Renal cortex interstitium (tissue), 11 donors: ENCODE data around the gene URB2. TPM values are rescaled to one million over a fixed set of nuclear protein-coding genes. Genes with fewer than 3 reads are reported as not detected.
A peak's percentile ranks its signal among the peaks of the same experiment; 100 is the strongest.
"Not testable (repeated sequence)": the region's sequence is repeated elsewhere in the genome, so short reads cannot be mapped to it uniquely, and the experiment has no call there.

ENCODE experiments used
- DNase-seq, 11 donors: peaks; one replicate each; pipeline ENCODE4 v3.0.0-alpha.2; 2013; ENCODE audit warnings: low read depth in 9 of 11, low spot score in 4 of 11; ENCODE audit errors: extremely low read depth in 1 of 11
- polyA plus RNA-seq, 3 donors: library from polyadenylated mRNA; unstranded; fragments of 120-200 nt; gene quantifications; one replicate each; pipeline ENCODE4 v1.2.1, GENCODE V29; 2013; ENCODE audit not compliant: insufficient read length in 3 of 3

Gene URB2
- polyA plus RNA-seq, 3 donors = 6.7 to 8.4 (median 7.9) TPM

DNA sequence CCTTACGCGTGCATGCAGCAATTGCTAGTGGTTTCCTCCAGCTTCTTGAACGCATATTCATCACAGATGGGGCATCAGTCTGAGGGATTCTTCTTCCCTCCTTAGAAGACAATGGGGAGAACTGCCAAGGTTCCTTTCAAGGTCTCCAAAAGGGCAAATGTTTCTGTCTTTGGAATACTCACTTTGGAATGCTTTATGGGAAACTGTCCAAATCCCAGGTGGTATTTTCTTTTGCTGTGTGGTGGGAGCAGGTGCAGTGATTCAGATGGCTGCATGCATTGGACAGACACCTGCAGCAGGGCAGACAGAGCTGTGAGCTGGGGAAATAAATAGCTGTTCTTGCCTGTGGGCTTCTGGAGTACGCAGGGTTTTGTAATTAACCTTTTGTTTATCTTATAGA lies 40.5 kb downstream of the URB2 start:
- no peak for DNase-seq

DNA sequence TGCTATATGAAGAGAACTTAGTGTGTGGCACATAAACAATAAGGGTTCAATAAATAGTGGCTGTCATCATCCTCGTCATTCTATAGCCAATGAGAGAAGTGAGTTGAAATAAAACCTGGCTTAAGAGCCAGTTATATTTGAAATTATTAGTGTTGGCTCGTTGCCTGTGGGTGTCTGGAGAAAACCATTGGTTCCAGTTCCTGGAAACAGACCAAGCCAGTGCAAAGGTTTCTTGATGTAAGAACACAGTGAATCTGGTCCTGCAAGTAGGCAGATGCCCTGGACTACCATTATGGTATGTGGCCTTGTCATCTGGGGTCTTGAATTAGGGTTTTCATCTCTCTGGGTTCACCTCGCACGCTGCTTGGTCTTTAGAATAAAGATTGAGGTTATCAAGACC lies 43.3 kb downstream of the URB2 start:
- DNase-seq = no peak

DNA sequence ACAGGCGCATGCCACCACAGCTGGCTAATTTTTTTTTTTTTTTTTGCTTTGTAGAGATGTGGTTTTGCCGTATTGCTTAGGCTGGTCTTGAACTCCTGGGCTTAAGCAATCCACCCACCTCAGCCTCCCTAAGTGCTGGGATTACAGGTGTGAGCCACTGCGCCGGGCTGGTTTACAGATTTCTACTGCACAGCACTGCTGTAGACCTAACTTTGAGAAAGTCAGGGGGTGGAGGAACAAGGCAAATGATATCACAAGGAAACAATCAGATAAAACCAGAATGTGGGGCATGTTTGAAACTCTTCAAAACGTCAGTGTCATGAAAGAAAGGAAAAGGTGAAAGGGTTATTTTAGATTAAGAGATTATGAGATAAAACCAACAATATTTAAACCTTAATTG lies 45.3 kb downstream of the URB2 start:
- no peak for DNase-seq

- DNase-seq = no peak
Observed at GRCh38 chr1:229672246-229672645, 46.2 kb downstream of the URB2 start.

- no peak for DNase-seq
Observed at GRCh38 chr1:229674042-229674441, 48.0 kb downstream of the URB2 start.

GRCh38 chr1:229675396-229675795 lies 49.3 kb downstream of the URB2 start:
- DNase-seq = no peak

DNA sequence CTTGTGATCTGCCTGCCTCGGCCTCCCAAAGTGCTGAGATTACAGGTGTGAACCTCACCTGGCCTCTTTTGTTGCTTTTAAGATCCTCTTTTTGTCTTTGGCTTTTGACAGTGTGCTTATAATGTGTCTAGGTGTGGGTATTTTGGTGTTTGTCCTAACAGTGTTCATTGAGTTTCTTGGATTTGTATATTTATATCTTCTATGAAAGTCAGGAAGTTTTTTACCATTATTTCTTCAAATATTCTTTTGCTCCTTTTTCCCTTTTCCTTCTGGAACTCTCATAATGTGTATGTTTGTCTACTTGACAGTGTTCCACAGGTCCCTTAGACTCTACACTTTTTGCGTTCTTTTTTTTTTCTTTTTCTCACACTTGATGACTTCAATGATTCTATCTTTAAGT lies 59.1 kb downstream of the URB2 start:
- DNase-seq = no peak

- DNase-seq = no peak
Observed at GRCh38 chr1:229689273-229689672, 63.2 kb downstream of the URB2 start.

GRCh38 chr1:229689904-229690303 lies 63.9 kb downstream of the URB2 start:
- no peak for DNase-seq

DNA sequence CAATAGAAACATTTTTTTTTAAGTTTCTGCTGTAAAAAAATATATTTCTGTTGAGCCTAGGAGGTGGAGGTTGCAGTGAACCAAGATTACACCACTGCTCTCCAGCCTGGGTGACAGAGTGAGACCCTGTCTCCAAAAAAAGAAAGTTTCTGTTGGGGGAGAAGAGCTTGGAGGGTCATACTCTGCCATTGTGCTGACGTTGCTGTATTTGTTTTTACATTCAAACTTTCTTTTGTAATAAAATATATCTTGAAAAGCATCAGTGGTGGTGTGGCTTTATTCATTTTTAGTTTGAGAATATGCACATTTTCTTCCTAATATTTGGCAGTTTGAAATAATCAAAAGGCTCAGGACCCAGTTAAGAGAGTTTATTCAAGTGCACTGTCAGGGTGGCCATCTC lies 64.6 kb downstream of the URB2 start:
- DNase-seq = no peak

- DNase-seq = no peak
Observed at GRCh38 chr1:229691362-229691761, 65.3 kb downstream of the URB2 start.

GRCh38 chr1:229693129-229693900 lies 67.3 kb downstream of the URB2 start:
- DNase-seq = no peak

GRCh38 chr1:229694053-229694693 lies 68.1 kb downstream of the URB2 start:
- peak in 9 of 11 donors; percentile 31 to 70 (median 44) for DNase-seq

DNA sequence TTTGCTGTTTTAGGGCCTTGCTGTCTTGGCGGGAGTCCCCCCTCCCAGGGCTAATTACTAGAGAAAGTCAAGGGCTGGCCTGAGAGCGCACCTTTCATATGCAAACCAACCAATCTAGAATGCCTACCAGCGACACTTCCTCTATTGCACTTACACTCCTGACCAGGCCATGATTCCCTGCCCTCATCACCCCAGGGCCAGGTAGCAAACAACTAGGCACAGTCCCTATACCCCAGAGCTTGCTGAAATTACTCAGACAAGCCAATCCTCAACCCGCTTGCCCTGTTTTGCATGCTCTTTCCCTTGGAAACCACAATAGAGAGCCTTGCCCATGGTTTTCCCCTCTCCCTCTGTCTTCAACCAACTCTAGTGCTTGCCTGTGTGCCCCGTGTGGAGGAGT lies 70.3 kb downstream of the URB2 start:
- no peak for DNase-seq

- DNase-seq = no peak
Observed at GRCh38 chr1:229699613-229700267, 73.7 kb downstream of the URB2 start.

DNA sequence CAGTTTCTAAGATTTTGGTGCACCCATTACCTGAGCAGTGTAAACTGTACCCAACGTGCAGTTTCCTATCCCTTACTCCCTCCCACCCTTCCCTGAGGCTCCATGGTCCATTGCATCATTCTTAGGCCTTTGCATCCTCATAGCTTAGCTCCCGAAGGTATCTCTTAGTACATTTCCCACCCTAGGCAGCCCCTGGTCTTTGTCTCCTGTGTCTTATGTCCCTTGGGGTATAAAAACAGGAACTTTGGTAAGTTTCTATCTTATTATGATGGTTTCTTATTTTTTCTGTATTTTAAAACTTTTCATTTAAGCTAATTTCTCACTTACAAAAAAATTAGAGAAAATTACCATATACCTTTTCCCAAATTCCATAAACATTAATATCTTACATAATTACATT lies 78.1 kb downstream of the URB2 start:
- no peak for DNase-seq

DNA sequence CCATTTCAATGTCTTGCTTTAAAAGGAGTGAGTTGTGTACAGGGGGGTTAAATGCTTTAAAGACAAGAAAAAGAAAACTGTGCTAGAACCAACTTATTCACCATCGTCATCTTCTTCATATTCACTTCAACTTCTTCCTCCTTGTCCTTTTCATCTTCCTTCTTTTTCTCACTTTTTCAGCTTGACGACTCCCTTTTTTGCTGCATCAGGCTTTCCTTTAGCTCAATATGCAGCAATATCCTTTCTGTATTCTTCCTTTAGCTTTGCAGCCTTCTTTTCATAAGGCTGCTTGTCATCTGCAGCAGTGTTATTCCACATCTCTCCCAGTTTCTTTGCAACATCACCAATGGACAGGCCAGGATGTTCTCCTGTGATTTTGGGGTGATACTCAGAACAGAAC lies 79.1 kb downstream of the URB2 start:
- not testable (repeated sequence) for DNase-seq

DNA sequence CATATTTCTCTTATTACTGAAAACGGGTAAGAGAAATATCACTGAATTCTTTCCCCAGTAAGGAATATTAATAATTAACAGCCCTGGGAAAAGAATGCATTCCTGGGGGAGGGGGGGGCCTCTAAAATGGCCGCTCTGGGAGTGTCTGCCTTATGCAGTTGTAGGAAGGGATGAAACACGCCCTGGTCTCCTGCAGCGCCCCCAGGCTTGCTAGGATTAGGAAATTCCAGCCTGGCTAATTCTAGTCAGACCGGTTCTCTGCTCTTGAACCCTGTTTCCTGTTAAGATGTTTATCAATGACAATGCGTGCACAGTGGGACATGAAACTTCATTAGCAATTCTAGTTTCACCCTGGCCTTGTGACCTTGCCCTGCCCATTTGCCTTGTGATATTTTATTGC lies 81.1 kb downstream of the URB2 start:
- not testable (repeated sequence) for DNase-seq

DNA sequence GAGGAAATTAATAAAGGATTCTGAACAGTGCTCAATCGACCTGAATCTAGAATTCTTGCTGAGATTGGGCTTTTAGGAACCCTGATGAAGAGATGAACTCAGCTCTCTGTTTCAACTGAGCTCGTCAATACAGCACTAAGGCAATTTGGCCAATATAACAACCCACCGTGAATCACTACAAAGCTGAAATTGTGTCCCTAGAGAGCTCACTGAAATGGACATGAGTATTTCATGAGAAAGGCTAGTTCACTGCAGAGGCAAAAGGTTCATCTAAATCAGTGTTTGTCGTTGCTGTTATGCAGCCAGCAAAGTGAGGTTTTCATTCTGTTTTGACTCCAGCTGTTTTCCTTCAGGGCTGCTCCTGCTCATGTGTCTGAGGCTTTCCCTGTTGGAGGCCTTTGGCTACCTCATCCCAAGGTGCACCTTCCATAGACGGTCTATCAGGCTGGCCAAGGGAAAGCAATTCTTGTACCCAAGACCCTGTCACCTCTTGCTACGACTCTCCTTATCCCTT lies 83.5 kb downstream of the URB2 start:
- no peak for DNase-seq
